Measurements from ENCODE around the gene MEPCE.

MEPCE gene

DNA sequence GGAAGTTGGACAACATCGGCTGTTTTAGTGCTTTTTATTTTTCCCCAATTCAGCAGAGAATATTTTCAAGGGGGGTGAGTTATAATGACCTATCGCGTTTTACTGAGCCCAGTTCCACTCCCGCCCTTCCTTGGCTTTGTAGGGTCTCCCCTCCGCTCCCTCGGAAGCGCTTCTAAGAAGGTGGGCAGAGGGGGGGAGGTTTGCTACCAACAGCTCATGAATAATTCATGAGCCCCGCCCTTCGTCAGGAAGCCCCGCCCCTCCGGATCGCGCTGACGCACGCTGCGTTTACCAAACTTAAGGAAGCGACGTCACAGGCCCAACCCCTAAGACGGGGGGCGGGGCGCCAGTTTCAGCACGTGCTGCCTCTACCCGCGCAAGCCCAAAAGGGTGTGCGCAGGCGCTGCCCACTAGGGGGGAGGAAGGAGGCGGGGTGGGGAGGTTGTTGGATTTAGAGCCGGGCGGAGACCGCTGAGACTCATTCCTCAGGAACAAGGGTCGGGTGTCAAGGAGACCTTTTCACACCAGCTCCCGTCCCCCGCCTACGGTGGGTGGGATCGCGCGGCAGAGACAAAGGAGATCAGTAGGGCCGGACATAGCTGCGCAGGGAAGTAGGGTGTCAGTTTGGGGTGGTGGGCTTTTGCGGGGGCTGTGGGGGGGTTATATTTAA is 529 bp upstream of the MEPCE start (continued):
- TF ChIP-seq ZBTB6 (tag by site-specific recombination; IDR thresholded peaks at IDR 0.05) = 0 out of 2 replicates have a peak, but pooled peaks have one; percentile 28
- TF ChIP-seq ZBTB48 (tag by site-specific recombination; IDR thresholded peaks at IDR 0.05) = no peak; the same call in 1 of the 2 replicates
- TF ChIP-seq TCF7L2 (IDR thresholded peaks at IDR 0.05; ENCODE audit: borderline replicate concordance, low read depth, low read length) = no peak
- TF ChIP-seq ZBTB20 (tag by site-specific recombination; IDR thresholded peaks at IDR 0.05) = no peak
- peak; percentile 87; the same call in 1 of the 2 replicates for TF ChIP-seq BCL11B (tag by site-specific recombination; IDR thresholded peaks at IDR 0.05; ENCODE audit: low read depth)
- peak; percentile 93 for TF ChIP-seq EGR2 (tag by site-specific recombination; IDR thresholded peaks at IDR 0.05; ENCODE audit: low read depth)
- TF ChIP-seq ZNF24 (tag by site-specific recombination; IDR thresholded peaks at IDR 0.05) = no peak
- TF ChIP-seq ZNF132 (tag by site-specific recombination; IDR thresholded peaks at IDR 0.05; ENCODE audit: borderline replicate concordance) = no peak
- TF ChIP-seq ZXDB (tag by site-specific recombination; IDR thresholded peaks at IDR 0.05) = peak; percentile 43
- TF ChIP-seq ZNF830 (tag by site-specific recombination; IDR thresholded peaks at IDR 0.05; ENCODE audit: low read depth) = no peak
- no peak; the same call in 1 of the 2 replicates for TF ChIP-seq MZF1 (tag by site-specific recombination; IDR thresholded peaks at IDR 0.05; ENCODE audit: borderline replicate concordance)
- TF ChIP-seq, protein P1, sequence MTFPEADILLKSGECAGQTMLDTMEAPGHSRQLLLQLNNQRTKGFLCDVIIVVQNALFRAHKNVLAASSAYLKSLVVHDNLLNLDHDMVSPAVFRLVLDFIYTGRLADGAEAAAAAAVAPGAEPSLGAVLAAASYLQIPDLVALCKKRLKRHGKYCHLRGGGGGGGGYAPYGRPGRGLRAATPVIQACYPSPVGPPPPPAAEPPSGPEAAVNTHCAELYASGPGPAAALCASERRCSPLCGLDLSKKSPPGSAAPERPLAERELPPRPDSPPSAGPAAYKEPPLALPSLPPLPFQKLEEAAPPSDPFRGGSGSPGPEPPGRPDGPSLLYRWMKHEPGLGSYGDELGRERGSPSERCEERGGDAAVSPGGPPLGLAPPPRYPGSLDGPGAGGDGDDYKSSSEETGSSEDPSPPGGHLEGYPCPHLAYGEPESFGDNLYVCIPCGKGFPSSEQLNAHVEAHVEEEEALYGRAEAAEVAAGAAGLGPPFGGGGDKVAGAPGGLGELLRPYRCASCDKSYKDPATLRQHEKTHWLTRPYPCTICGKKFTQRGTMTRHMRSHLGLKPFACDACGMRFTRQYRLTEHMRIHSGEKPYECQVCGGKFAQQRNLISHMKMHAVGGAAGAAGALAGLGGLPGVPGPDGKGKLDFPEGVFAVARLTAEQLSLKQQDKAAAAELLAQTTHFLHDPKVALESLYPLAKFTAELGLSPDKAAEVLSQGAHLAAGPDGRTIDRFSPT (tag by site-specific recombination; IDR thresholded peaks at IDR 0.05) = 0 out of 2 replicates have a peak, but pooled peaks have one; percentile 20
- peak; percentile 74 for TF ChIP-seq KLF1 (tag by site-specific recombination; IDR thresholded peaks at IDR 0.05)
- peak; percentile 18; the same call in 1 of the 2 replicates for TF ChIP-seq ZNF302 (tag by site-specific recombination; IDR thresholded peaks at IDR 0.05; ENCODE audit: low read depth)
- peak; percentile 75 for TF ChIP-seq ATF2 (tag by site-specific recombination; IDR thresholded peaks at IDR 0.05; ENCODE audit: low read depth)
- TF ChIP-seq ZNF548 (tag by site-specific recombination; IDR thresholded peaks at IDR 0.05) = no peak
- TF ChIP-seq ZIC2 (tag by site-specific recombination; IDR thresholded peaks at IDR 0.05) = peak; percentile 40
- TF ChIP-seq ZBTB1 (tag by site-specific recombination; IDR thresholded peaks at IDR 0.05) = peak; percentile 61; the same call in 1 of the 2 replicates
- peak; percentile 76; the same call in 1 of the 2 replicates for TF ChIP-seq INSM2 (tag by site-specific recombination; IDR thresholded peaks at IDR 0.05)
- TF ChIP-seq ZNF426 (tag by site-specific recombination; IDR thresholded peaks at IDR 0.05) = no peak
- TF ChIP-seq, protein P2, sequence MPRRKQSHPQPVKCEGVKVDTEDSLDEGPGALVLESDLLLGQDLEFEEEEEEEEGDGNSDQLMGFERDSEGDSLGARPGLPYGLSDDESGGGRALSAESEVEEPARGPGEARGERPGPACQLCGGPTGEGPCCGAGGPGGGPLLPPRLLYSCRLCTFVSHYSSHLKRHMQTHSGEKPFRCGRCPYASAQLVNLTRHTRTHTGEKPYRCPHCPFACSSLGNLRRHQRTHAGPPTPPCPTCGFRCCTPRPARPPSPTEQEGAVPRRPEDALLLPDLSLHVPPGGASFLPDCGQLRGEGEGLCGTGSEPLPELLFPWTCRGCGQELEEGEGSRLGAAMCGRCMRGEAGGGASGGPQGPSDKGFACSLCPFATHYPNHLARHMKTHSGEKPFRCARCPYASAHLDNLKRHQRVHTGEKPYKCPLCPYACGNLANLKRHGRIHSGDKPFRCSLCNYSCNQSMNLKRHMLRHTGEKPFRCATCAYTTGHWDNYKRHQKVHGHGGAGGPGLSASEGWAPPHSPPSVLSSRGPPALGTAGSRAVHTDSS (tag by site-specific recombination; IDR thresholded peaks at IDR 0.05) = no peak
- TF ChIP-seq ZNF23 (tag by site-specific recombination; IDR thresholded peaks at IDR 0.05; ENCODE audit: borderline replicate concordance) = no peak
- peak; percentile 35; the same call in 1 of the 2 replicates for TF ChIP-seq ZNF600 (tag by site-specific recombination; IDR thresholded peaks at IDR 0.05)
- TF ChIP-seq YY1 (tag by site-specific recombination; IDR thresholded peaks at IDR 0.05) = no peak
- TF ChIP-seq ZNF239 (tag by site-specific recombination; IDR thresholded peaks at IDR 0.05) = no peak
- TF ChIP-seq ZNF558 (tag by site-specific recombination; IDR thresholded peaks at IDR 0.05) = no peak; the same call in 1 of the 2 replicates
- TF ChIP-seq ZNF169 (tag by site-specific recombination; IDR thresholded peaks at IDR 0.05) = no peak
- peak; percentile 61 for TF ChIP-seq ZNF184 (tag by site-specific recombination; IDR thresholded peaks at IDR 0.05)
- no peak for TF ChIP-seq ZNF768 (tag by site-specific recombination; IDR thresholded peaks at IDR 0.05)
- TF ChIP-seq, protein P3, sequence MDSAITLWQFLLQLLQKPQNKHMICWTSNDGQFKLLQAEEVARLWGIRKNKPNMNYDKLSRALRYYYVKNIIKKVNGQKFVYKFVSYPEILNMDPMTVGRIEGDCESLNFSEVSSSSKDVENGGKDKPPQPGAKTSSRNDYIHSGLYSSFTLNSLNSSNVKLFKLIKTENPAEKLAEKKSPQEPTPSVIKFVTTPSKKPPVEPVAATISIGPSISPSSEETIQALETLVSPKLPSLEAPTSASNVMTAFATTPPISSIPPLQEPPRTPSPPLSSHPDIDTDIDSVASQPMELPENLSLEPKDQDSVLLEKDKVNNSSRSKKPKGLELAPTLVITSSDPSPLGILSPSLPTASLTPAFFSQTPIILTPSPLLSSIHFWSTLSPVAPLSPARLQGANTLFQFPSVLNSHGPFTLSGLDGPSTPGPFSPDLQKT (IDR thresholded peaks at IDR 0.05; ENCODE audit: borderline replicate concordance, low read depth, low read length) = no peak
- TF ChIP-seq ZNF366 (tag by site-specific recombination; conservative IDR thresholded peaks at IDR 0.05) = no peak; the same call in 1 of the 2 replicates

Data from HEK293 (cell line).